DOHH2 (cell line): ENCODE measurements around the gene POMGNT1.

Experiments
- H3F3A ChIP-seq: fragments of 200-600 bp; sonication (generic), shearing (Covaris generic); 2 replicates; pipeline ENCODE4 v1.6.0; 2016; ENCODE audit warnings: antibody characterized with exemption, mild to moderate bottlenecking; ENCODE audit not compliant: control insufficient read depth, insufficient read depth
- H3K27ac ChIP-seq: fragments of 200-600 bp; sonication (generic); 2 replicates; pipeline ENCODE4 v1.5.1; 2014; ENCODE audit warnings: low read depth, mild to moderate bottlenecking, low read length, moderate library complexity
- H3K27me3 ChIP-seq: fragments of 200-600 bp; sonication (generic); 2 replicates; pipeline ENCODE4 v1.6.1; 2014; ENCODE audit warnings: mild to moderate bottlenecking, low read length, mixed read lengths; ENCODE audit not compliant: control insufficient read depth
- H3K36me3 ChIP-seq: fragments of 200-600 bp; sonication (generic); 2 replicates; pipeline ENCODE4 v1.6.1; 2014; ENCODE audit warnings: mild to moderate bottlenecking, low read length, moderate library complexity, mixed read lengths; ENCODE audit not compliant: control insufficient read depth
- H3K4me1 ChIP-seq: fragments of 200-600 bp; sonication (generic); 2 replicates; pipeline ENCODE4 v1.6.1; 2014; ENCODE audit warnings: mild to moderate bottlenecking, low read length, mixed read lengths; ENCODE audit not compliant: control insufficient read depth
- H3K4me2 ChIP-seq: fragments of 200-600 bp; sonication (generic); 2 replicates; pipeline ENCODE4 v1.6.0; 2014; ENCODE audit warnings: mild to moderate bottlenecking, low read length, moderate library complexity
- H3K4me3 ChIP-seq: fragments of 200-600 bp; sonication (generic); 2 replicates; pipeline ENCODE4 v1.5.1; 2014; ENCODE audit warnings: mild to moderate bottlenecking, low read length, mixed read lengths
- H3K79me2 ChIP-seq: fragments of 200-600 bp; sonication (generic); 2 replicates; pipeline ENCODE4 v1.6.1; 2014; ENCODE audit warnings: mild to moderate bottlenecking, low read length, mixed read lengths; ENCODE audit not compliant: control insufficient read depth
- H3K9me2 ChIP-seq: fragments of 200-600 bp; sonication (generic); replicated peaks from 2 replicates; pipeline ENCODE4 v1.6.1; 2014; ENCODE audit warnings: mild to moderate bottlenecking, low read length, mixed read lengths; ENCODE audit not compliant: control insufficient read depth
- H3K9me3 ChIP-seq: fragments of 200-600 bp; sonication (generic); 2 replicates; pipeline ENCODE4 v1.6.1; 2014; ENCODE audit warnings: antibody characterized with exemption, low read length, mixed read lengths; ENCODE audit not compliant: control insufficient read depth, insufficient read depth
- H4K20me1 ChIP-seq: fragments of 200-600 bp; sonication (generic); 2 replicates; pipeline ENCODE4 v1.6.0; 2014; ENCODE audit warnings: low read depth, mild to moderate bottlenecking, antibody characterized with exemption, low read length, moderate library complexity; ENCODE audit not compliant: control insufficient read depth, insufficient read depth
- EZH2phosphoT487 ChIP-seq: fragments of 200-600 bp; sonication (generic); IDR thresholded peaks from 2 replicates; pipeline ENCODE4 v1.6.1; 2017; ENCODE audit warnings: borderline replicate concordance, mild to moderate bottlenecking, antibody characterized with exemption, low read length, moderate library complexity, mixed read lengths
- TF ChIP-seq, protein P1 (sequence below): fragments of 200-600 bp; sonication (generic); IDR thresholded peaks from one replicate; pipeline ENCODE4 v1.5.1; 2014; ENCODE audit warnings: antibody characterized with exemption, mild to moderate bottlenecking, low read depth, low read length; ENCODE audit not compliant: poor library complexity, severe bottlenecking

The POMGNT1 gene

DNA sequence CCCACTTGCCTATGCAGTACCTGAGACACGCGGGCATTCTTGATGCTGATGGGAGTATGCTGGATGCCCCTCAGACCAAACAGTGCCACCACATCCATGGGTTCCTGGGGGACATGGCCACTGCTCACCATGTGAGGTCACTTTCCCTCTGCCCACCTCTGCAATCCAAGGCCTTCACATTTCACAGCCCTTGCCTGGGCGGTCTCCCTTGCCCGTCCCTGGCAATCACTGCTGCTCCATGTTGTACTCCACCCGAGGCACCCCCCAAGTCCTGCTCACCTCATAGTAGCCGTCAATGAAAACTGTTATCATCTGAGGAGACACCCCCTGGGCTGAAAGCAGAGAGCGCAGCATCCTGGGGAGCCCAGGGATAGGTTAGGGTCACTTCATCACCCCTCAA is 4.9 kb downstream of the POMGNT1 start:
- H3K27me3 ChIP-seq = no peaks in the 10 kb centered on the region
- no peaks in the 10 kb centered on the region for H4K20me1 ChIP-seq
- no peaks in the 10 kb centered on the region for H3K9me3 ChIP-seq
- no peak for TF ChIP-seq EZH2phosphoT487
- TF ChIP-seq, protein P1, sequence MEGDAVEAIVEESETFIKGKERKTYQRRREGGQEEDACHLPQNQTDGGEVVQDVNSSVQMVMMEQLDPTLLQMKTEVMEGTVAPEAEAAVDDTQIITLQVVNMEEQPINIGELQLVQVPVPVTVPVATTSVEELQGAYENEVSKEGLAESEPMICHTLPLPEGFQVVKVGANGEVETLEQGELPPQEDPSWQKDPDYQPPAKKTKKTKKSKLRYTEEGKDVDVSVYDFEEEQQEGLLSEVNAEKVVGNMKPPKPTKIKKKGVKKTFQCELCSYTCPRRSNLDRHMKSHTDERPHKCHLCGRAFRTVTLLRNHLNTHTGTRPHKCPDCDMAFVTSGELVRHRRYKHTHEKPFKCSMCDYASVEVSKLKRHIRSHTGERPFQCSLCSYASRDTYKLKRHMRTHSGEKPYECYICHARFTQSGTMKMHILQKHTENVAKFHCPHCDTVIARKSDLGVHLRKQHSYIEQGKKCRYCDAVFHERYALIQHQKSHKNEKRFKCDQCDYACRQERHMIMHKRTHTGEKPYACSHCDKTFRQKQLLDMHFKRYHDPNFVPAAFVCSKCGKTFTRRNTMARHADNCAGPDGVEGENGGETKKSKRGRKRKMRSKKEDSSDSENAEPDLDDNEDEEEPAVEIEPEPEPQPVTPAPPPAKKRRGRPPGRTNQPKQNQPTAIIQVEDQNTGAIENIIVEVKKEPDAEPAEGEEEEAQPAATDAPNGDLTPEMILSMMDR = no peak
- H3K27ac ChIP-seq = no peak overlapping the region
- H3K4me1 ChIP-seq = peaks cover 13% of the 10 kb centered on the region
- no peak overlapping the region for H3K4me2 ChIP-seq
- no peaks in the 10 kb centered on the region for H3K9me2 ChIP-seq
- peaks cover 5% of the 10 kb centered on the region for H3K79me2 ChIP-seq
- H3K4me3 ChIP-seq = no peak overlapping the region
- peaks cover 8% of the 10 kb centered on the region; the same call in 1 of the 2 replicates for H3K36me3 ChIP-seq
- H3F3A ChIP-seq = no peaks in the 10 kb centered on the region

DNA sequence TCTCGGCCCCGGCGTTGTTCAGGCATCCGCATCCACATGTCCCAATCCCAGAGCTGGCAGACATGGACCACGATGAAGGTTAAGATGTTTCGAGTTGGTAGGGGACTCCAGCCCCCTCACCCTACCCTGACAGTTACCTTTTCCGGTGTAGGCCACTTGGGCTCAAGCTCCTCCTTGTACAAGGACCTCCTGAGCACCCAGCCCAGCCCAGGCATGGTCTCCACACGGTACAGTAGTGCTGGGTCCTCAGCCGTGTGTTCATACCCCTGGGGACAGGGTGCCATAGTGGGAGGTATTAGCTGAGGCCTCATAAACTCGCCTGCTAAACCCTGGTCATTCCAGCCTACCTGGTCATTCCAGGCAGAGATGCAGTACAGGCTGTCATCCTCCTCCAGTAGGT is 6.1 kb downstream of the POMGNT1 start:
- H3K4me2 ChIP-seq = no peak overlapping the region
- no peak overlapping the region for H3K27ac ChIP-seq
- no peaks in the 10 kb centered on the region for H3K79me2 ChIP-seq
- no peaks in the 10 kb centered on the region for H3K9me3 ChIP-seq
- TF ChIP-seq, protein P1 = no peak
- no peak for TF ChIP-seq EZH2phosphoT487
- H3K27me3 ChIP-seq = no peaks in the 10 kb centered on the region
- no peak overlapping the region for H3K4me3 ChIP-seq
- peaks cover 8% of the 10 kb centered on the region; the same call in 1 of the 2 replicates for H3K36me3 ChIP-seq
- H3F3A ChIP-seq = no peaks in the 10 kb centered on the region
- H4K20me1 ChIP-seq = no peaks in the 10 kb centered on the region
- no peaks in the 10 kb centered on the region for H3K9me2 ChIP-seq
- H3K4me1 ChIP-seq = peaks cover 4% of the 10 kb centered on the region

DNA sequence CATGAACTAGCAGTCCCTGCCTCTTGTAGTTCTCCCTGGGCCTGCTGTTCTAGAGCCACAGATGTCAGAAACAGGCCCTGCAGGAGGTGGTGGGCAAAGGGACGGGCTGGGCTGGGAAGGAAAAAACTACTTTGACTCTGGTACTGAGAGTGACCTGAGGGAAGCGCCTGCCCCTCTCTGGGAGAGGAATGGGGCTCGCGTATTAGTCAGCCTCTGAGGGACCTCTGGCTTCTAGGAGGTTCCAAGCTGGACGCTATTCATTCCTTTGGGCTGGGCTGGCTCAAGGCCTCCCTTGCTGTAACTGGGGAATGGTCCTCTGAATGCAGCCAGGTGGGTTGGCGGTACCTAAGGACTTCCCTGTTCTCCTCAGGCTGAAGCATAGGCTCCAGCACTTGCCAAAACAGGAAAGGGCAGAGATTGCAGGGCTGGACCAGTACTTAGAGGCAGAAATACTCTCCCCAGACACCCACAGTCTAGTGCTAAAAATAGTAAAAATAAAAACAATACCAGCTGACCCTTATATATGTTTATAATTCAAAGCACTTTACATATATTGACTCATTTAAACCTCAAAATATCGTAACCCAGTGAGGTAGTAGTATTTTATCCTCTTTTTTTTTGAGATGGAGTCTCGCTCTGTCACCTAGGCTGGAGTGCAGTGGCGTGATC is 7.1 kb downstream of the POMGNT1 start:
- Histone ChIP-seq H3K27me3 (no peaks in the 10 kb centered on the region), H3K4me3 (no peak overlapping the region), H4K20me1 (no peaks in the 10 kb centered on the region), H3F3A (no peaks in the 10 kb centered on the region), H3K9me2 (no peaks in the 10 kb centered on the region), H3K4me1 (no peaks in the 10 kb centered on the region), H3K79me2 (no peaks in the 10 kb centered on the region), H3K27ac (no peak overlapping the region), H3K36me3 (peaks cover 8% of the 10 kb centered on the region; the same call in 1 of the 2 replicates), H3K4me2 (no peak overlapping the region), H3K9me3 (no peaks in the 10 kb centered on the region)
- no peak for TF ChIP-seq EZH2phosphoT487
- TF ChIP-seq, protein P1 = no peak
